GM21390 (cell line): ENCODE results near the gene SMIM10.
"Not testable (repeated sequence)": the region's sequence is repeated elsewhere in the genome, so short reads cannot be mapped to it uniquely, and the experiment has no call there.

Experiments
- ATAC-seq: cut with Tn5 transposase; IDR thresholded peaks from one replicate; pipeline ENCODE4 v1.9.1; 2021; ENCODE audit not compliant: unreplicated experiment

The SMIM10 gene

DNA sequence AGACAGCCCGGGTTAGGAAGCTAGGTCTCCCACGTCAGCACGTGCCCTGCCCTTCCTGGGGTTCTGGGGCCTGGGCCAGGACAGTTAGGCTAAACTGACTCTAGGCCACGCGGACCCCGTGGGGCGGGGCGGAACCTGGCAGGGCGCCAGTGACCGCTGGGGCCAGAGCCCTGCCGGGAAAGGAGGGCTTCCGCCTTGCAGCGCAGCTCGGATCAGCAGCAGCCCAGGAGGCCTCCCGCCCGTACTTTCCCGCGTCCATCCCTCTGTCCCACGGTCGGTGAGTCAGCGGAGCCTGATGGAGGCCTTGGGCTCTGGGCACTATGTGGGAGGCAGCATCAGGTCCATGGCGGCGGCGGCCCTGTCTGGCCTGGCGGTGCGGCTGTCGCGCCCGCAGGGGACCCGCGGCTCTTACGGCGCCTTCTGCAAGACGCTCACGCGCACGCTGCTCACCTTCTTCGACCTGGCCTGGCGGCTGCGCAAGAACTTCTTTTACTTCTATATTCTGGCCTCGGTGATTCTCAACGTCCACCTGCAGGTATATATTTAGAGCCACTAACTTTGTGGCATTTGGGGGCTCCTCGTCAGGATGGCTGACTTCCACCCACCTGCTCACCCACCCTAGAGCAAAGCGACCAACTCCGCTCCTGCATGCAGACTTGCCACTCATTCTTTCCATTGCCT, at the start of gene SMIM10:
TSS of gene SMIM10 (plus strand) at position 191 of the 681 bp plus-strand sequence. CDS start at position 296, 105 bp downstream.
- peak; percentile 57 for ATAC-seq

GRCh38 chrX:134946364-134946763, 44.4 kb upstream of the SMIM10 start:
- ATAC-seq, result not testable (repeated sequence)

GRCh38 chrX:134948333-134949241, 42.2 kb upstream of the SMIM10 start:
- no peak for ATAC-seq

DNA sequence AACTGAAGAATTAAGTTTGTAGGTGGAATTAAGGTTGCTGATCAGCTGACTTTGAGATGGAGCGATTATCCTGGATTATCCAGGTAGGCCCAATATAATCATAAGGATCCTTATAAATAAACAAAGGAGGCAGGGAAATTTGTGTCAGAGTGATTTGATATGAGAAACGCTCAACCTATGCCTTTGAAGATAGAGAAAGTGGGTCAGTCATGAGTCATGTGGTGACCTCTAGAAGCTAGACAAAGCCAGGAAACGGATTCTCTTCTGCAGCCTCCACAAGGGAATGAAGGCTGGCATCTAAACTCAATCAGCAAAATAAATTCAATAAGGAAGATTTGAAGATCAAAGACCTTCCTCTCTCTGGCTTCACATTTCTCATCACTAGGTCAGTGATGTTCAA, 41.5 kb upstream of the SMIM10 start:
- no peak for ATAC-seq

- no peak for ATAC-seq
Measured at GRCh38 chrX:134957836-134958235, 33.0 kb upstream of the SMIM10 start.

DNA sequence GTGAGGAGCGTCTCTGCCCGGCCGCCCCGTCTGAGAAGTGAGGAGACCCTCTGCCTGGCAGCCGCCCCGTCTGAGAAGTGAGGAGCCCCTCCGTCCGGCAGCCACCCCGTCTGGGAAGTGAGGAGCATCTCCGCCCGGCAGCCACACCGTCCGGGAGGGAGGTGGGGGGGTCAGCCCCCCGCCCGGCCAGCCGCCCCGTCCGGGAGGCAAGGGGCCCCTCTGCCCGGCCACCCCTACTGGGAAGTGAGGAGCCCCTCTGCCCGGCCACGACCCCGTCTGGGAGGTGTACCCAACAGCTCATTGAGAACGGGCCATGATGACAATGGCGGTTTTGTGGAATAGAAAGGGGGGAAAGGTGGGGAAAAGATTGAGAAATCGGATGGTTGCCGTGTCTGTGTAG, 30.4 kb upstream of the SMIM10 start:
- not testable (repeated sequence) for ATAC-seq

DNA sequence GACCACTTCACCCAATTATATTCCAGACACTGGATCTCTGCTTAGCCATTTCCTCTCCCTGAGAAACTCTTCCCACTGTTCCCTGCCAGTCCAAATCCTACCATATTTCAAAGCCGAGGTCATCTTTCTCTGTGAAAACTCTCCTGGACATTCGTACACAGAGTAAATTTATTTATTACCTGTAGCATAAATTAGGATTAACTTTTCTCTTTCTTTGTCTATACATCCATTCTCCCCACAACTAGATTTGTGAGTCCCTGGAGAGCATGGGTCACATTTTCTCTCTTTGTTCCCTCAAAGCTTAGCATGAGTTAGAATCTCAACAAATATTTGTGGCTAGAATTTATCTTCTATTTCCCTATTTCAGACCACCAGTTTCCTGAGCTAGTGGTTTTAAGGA, 27.8 kb upstream of the SMIM10 start:
- ATAC-seq, result no peak

- ATAC-seq, result no peak
Measured at GRCh38 chrX:134969726-134970125, 21.1 kb upstream of the SMIM10 start.

DNA sequence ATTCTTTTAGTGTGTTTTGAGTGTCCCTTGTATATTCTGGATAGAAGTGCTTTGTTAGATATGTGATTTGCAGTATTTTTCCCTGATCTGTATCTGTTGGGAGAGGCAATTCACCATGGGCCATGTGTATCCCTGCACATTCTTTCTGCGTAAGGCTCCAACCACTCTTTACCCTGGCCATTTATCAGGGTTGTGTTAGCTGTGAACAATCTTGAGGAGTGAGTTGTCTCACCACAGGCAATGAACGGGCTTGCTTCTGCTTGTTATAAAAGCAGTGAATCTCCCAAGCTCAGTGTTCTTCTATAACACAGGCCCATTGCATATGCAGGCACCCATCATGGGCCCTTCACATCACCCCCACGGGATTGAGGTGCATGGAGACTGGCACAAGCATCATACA, 18.9 kb upstream of the SMIM10 start:
- no peak for ATAC-seq

DNA sequence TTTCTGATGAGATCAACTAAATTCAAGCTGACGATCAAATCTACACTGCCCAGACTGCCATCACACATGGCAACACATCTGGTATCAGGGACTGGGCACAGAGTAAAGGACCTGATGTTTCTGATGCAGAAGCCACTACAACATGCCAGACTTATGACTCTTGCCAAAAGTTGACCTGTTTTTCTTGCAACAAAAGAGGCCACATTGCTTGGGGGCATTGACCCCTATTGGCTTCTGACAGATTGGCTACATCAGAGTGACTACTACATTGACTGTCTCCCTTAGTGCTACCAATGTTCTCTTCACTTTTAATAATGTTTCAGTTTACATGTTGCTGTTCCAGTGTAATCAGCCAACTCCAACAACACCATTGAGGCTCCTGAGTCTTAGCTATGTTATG, 15.3 kb upstream of the SMIM10 start:
- ATAC-seq, result no peak

- ATAC-seq, result no peak
Measured at GRCh38 chrX:134981910-134982309, 8.9 kb upstream of the SMIM10 start.

GRCh38 chrX:134982748-134983147, 8.0 kb upstream of the SMIM10 start:
- no peak for ATAC-seq

GRCh38 chrX:134985479-134985878, 5.3 kb upstream of the SMIM10 start:
- no peak for ATAC-seq

DNA sequence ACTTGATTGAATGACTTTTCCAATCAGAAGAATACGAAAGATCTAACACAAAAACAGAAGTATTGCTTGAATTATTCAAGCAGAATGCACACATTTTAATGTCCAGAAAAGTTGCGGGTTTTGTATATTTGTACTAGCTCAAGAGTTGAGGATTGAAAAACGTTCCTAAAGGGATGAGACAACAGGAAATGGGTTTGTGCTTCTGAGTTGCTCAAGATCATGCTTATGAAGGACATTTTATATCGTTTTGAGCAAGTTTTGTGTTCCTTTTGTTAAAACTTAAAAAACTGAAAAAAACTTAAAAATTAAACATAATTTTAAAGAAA, 353 bp upstream of the SMIM10 start:
- ATAC-seq, result no peak

DNA sequence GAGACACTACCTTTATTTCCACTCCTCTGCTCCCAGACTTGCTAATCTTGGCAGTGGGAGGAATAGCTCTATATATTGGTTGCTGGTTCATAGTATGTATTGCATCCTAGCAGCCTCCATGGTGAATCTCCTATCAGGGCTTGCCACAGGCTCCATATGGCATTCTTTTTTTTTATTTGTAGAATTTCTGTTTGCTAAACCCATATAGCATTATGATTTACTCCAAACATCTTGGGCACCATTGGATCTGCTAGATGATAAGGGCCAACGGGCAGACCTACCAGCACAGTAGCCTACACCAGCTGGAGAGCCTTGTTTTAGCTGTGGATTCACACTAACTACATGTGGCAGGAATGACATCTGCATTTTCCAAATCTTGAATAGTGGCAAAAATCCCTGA, 6.9 kb downstream of the SMIM10 start:
- no peak for ATAC-seq

GRCh38 chrX:134998246-134998645, 7.5 kb downstream of the SMIM10 start:
- ATAC-seq, result no peak

DNA sequence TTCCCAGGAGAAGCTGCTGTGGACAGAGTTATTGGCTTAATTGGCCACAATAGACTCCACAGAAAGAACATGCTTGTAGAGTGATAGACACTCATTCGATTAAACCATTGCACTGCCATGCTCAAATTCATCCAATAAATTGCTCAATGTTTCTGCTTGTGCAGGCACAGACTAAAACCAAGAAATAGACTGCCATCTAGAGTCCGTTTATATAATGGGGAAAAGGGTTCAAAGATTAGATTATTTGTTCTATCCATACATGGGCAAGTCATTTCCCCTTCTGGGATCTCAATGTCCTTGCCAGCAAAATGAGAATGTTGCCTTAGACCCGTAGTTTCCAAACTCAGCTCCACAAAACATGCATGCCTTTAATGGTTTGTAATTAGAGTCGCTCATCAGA, 8.7 kb downstream of the SMIM10 start:
- no peak for ATAC-seq

GRCh38 chrX:135000516-135000915, 9.7 kb downstream of the SMIM10 start:
- ATAC-seq, result no peak

GRCh38 chrX:135003876-135004623, 13.3 kb downstream of the SMIM10 start:
- peak; percentile 93 for ATAC-seq

- ATAC-seq, result no peak
Measured at GRCh38 chrX:135006187-135006586, 15.4 kb downstream of the SMIM10 start.

- no peak for ATAC-seq
Measured at GRCh38 chrX:135009057-135009610, 18.3 kb downstream of the SMIM10 start.
